Panc1 (cell line): ENCODE results near the gene CRTAC1.
A peak's percentile ranks its signal among the peaks of the same experiment; 100 is the strongest.

Experiments
- CTCF ChIP-seq: fragments of 450-650 bp; IDR thresholded peaks from 2 replicates; pipeline ENCODE4 v1.5.1; 2017; ENCODE audit warnings: mild to moderate bottlenecking
- POLR2AphosphoS5 ChIP-seq: IDR thresholded peaks from 2 replicates; pipeline ENCODE4 v1.6.1; 2012; ENCODE audit warnings: mild to moderate bottlenecking, low read depth, low read length, moderate library complexity
- SIN3A ChIP-seq: IDR thresholded peaks from 2 replicates; pipeline ENCODE4 v1.6.1; 2012; ENCODE audit warnings: low read depth, mild to moderate bottlenecking, low read length, moderate library complexity, borderline replicate concordance; ENCODE audit not compliant: insufficient read depth
- TCF7L2 ChIP-seq: IDR thresholded peaks from 2 replicates; pipeline ENCODE4 v1.6.1; 2011; ENCODE audit warnings: mild to moderate bottlenecking, low read depth, low read length, inconsistent platforms

- TF ChIP-seq SIN3A, result no peak
- TF ChIP-seq CTCF, result peak; percentile 93
- no peak for TF ChIP-seq POLR2AphosphoS5
- TF ChIP-seq TCF7L2, result no peak
Observed at GRCh38 chr10:98028168-98028770, 2.2 kb downstream of the CRTAC1 start.
